Osteoblast (primary cell): ENCODE results near the gene COPRS. TPM values are rescaled to one million over a fixed set of nuclear protein-coding genes. Genes with fewer than 3 reads are reported as not detected.
"Not testable (repeated sequence)": the region's sequence is repeated elsewhere in the genome, so short reads cannot be mapped to it uniquely, and the experiment has no call there.

Experiments used
- DNase-seq: peaks from one replicate; pipeline ENCODE4 v3.0.0; 2011; ENCODE audit warnings: low spot score, mixed read lengths; ENCODE audit not compliant: insufficient read length; ENCODE audit errors: missing footprints
- H2AFZ ChIP-seq: 2 replicates; pipeline ENCODE4 v1.6.0; 2011; ENCODE audit warnings: mild to moderate bottlenecking, low read length
- H3K27ac ChIP-seq: 2 replicates; pipeline ENCODE4 v1.5.1; 2011; ENCODE audit warnings: mild to moderate bottlenecking, low read depth, low read length, moderate library complexity
- H3K27me3 ChIP-seq: 2 replicates; pipeline ENCODE4 v1.6.0; 2012; ENCODE audit warnings: mild to moderate bottlenecking, control low read depth, inconsistent platforms, low read length, moderate library complexity; ENCODE audit not compliant: insufficient read depth
- H3K36me3 ChIP-seq: 2 replicates; pipeline ENCODE4 v1.5.1; 2011; ENCODE audit warnings: mild to moderate bottlenecking, low read length, control low read depth, moderate library complexity; ENCODE audit not compliant: insufficient read depth
- H3K4me1 ChIP-seq: 2 replicates; pipeline ENCODE4 v1.5.1; 2011; ENCODE audit warnings: mild to moderate bottlenecking, low read length, control low read depth, moderate library complexity; ENCODE audit not compliant: insufficient read depth
- H3K4me2 ChIP-seq: 2 replicates; pipeline ENCODE4 v1.6.0; 2011; ENCODE audit warnings: mild to moderate bottlenecking, low read length; ENCODE audit not compliant: insufficient read depth
- H3K4me3 ChIP-seq: fragments of 200-600 bp; sonication (generic); 3 replicates; pipeline ENCODE4 v1.5.1; 2012; ENCODE audit warnings: mild to moderate bottlenecking, low read length, inconsistent platforms; ENCODE audit not compliant: insufficient read depth
- H3K79me2 ChIP-seq: 2 replicates; pipeline ENCODE4 v1.6.0; 2012; ENCODE audit warnings: mild to moderate bottlenecking, low read length, control low read depth, inconsistent platforms; ENCODE audit not compliant: insufficient read depth
- H3K9me3 ChIP-seq: 2 replicates; pipeline ENCODE4 v1.5.1; 2011; ENCODE audit warnings: low read depth, low read length, control low read depth
- H4K20me1 ChIP-seq: 2 replicates; pipeline ENCODE4 v1.6.0; 2012; ENCODE audit warnings: mild to moderate bottlenecking, low read length, control low read depth; ENCODE audit not compliant: insufficient read depth
- CTCF ChIP-seq: IDR thresholded peaks from 2 replicates; pipeline ENCODE4 v1.5.1; 2011; ENCODE audit warnings: mild to moderate bottlenecking, low read depth, low read length, moderate library complexity; ENCODE audit errors: extremely low read depth
- total RNA-seq: library from RNA; depleted of rRNA; stranded (reverse); fragments of >200 nt; gene quantifications from 2 replicates; pipeline ENCODE4 v1.2.3, GENCODE V29; 2012

The COPRS gene
- total RNA-seq, 1 donor, result 106 TPM

GRCh38 chr17:31830971-31831858, 27.8 kb downstream of the COPRS start:
- no peaks in the 10 kb centered on the region for H3K27me3 ChIP-seq
- no peaks in the 10 kb centered on the region for H3K79me2 ChIP-seq
- H4K20me1 ChIP-seq, result no peaks in the 10 kb centered on the region
- H3K4me1 ChIP-seq, result peaks cover 4% of the 10 kb centered on the region
- no peak for TF ChIP-seq CTCF
- no peak overlapping the region for H3K4me2 ChIP-seq
- H3K4me3 ChIP-seq, result no peak overlapping the region
- peak overlapping the region; percentile 88 for H2AFZ ChIP-seq
- DNase-seq, result no peak
- H3K27ac ChIP-seq, result peak overlapping the region; percentile 8
- no peaks in the 10 kb centered on the region for H3K9me3 ChIP-seq
- no peaks in the 10 kb centered on the region for H3K36me3 ChIP-seq

GRCh38 chr17:31829649-31830048, 29.4 kb downstream of the COPRS start:
- DNase-seq, result no peak
- H3K4me3 ChIP-seq, result no peak overlapping the region
- peaks cover 6% of the 10 kb centered on the region for H3K4me1 ChIP-seq
- no peaks in the 10 kb centered on the region for H3K27me3 ChIP-seq
- H2AFZ ChIP-seq, result no peak overlapping the region
- H4K20me1 ChIP-seq, result no peaks in the 10 kb centered on the region
- no peak overlapping the region for H3K4me2 ChIP-seq
- no peaks in the 10 kb centered on the region for H3K9me3 ChIP-seq
- no peaks in the 10 kb centered on the region for H3K79me2 ChIP-seq
- no peaks in the 10 kb centered on the region for H3K36me3 ChIP-seq
- no peak overlapping the region for H3K27ac ChIP-seq
- TF ChIP-seq CTCF, result no peak

- not testable (repeated sequence) for H3K4me3 ChIP-seq, DNase-seq, H4K20me1 ChIP-seq, H3K4me2 ChIP-seq, H2AFZ ChIP-seq, H3K4me1 ChIP-seq, H3K27me3 ChIP-seq, H3K36me3 ChIP-seq, H3K9me3 ChIP-seq, H3K27ac ChIP-seq, H3K79me2 ChIP-seq
These were observed 30.1 kb downstream of the COPRS start for GRCh38 chr17:31828955-31829354.

GRCh38 chr17:31825961-31826691, 32.9 kb downstream of the COPRS start:
- Histone ChIP-seq H3K27ac (no peak overlapping the region), H3K4me1 (peaks cover 4% of the 10 kb centered on the region), H2AFZ (no peak overlapping the region)

More at GRCh38 chr17:31825961-31826691, 32.9 kb downstream of the COPRS start:
- no peaks in the 10 kb centered on the region for H3K79me2 ChIP-seq
- no peak for DNase-seq
- H3K27me3 ChIP-seq, result no peaks in the 10 kb centered on the region
- no peaks in the 10 kb centered on the region for H4K20me1 ChIP-seq
- H3K4me3 ChIP-seq, result no peak overlapping the region
- no peaks in the 10 kb centered on the region for H3K36me3 ChIP-seq
- no peak overlapping the region for H3K4me2 ChIP-seq
- no peaks in the 10 kb centered on the region for H3K9me3 ChIP-seq
- no peak for TF ChIP-seq CTCF
